HG03064 (cell line): ENCODE measurements around the gene MEGF11.
"Not testable (repeated sequence)": the region's sequence is repeated elsewhere in the genome, so short reads cannot be mapped to it uniquely, and the experiment has no call there.

ENCODE experiments used
- ATAC-seq: cut with Tn5 transposase; IDR thresholded peaks from one replicate; pipeline ENCODE4 v1.9.1; 2021; ENCODE audit warnings: low read depth; ENCODE audit not compliant: unreplicated experiment

Gene MEGF11

GRCh38 chr15:66019826-66020398 is 233.6 kb downstream of the MEGF11 start:
- no peak for ATAC-seq

GRCh38 chr15:66019368-66019767 is 234.2 kb downstream of the MEGF11 start:
- ATAC-seq = no peak

- ATAC-seq = no peak
Measured at GRCh38 chr15:66018488-66018797, 235.1 kb downstream of the MEGF11 start.

GRCh38 chr15:66017792-66018487 is 235.6 kb downstream of the MEGF11 start:
- no peak for ATAC-seq

- no peak for ATAC-seq
Measured at GRCh38 chr15:66017000-66017399, 236.6 kb downstream of the MEGF11 start.

- ATAC-seq = no peak
Measured at GRCh38 chr15:66016199-66016598, 237.4 kb downstream of the MEGF11 start.

- no peak for ATAC-seq
Measured at GRCh38 chr15:66014635-66015182, 238.8 kb downstream of the MEGF11 start.

- ATAC-seq = no peak
Measured at GRCh38 chr15:66014022-66014421, 239.5 kb downstream of the MEGF11 start.

- no peak for ATAC-seq
Measured at GRCh38 chr15:66008940-66009562, 244.5 kb downstream of the MEGF11 start.

- ATAC-seq = no peak
Measured at GRCh38 chr15:66007663-66008262, 245.8 kb downstream of the MEGF11 start.

GRCh38 chr15:66006986-66007385 is 246.6 kb downstream of the MEGF11 start:
- no peak for ATAC-seq

- ATAC-seq = no peak
Measured at GRCh38 chr15:66004618-66005262, 248.8 kb downstream of the MEGF11 start.

GRCh38 chr15:66003129-66003528 is 250.4 kb downstream of the MEGF11 start:
- not testable (repeated sequence) for ATAC-seq

- no peak for ATAC-seq
Measured at GRCh38 chr15:66001717-66002426, 251.7 kb downstream of the MEGF11 start.

GRCh38 chr15:66001042-66001441 is 252.5 kb downstream of the MEGF11 start:
- no peak for ATAC-seq

GRCh38 chr15:65998486-65998885 is 255.1 kb downstream of the MEGF11 start:
- no peak for ATAC-seq

GRCh38 chr15:65996901-65997300 is 256.6 kb downstream of the MEGF11 start:
- ATAC-seq = no peak

- ATAC-seq = no peak
Measured at GRCh38 chr15:65994832-65995231, 258.7 kb downstream of the MEGF11 start.

GRCh38 chr15:65993762-65994161 is 259.8 kb downstream of the MEGF11 start:
- no peak for ATAC-seq

GRCh38 chr15:65993236-65993635 is 260.3 kb downstream of the MEGF11 start:
- no peak for ATAC-seq
